Natural killer cell (primary cell): ENCODE data around the gene DUSP9. TPM values are rescaled to one million over a fixed set of nuclear protein-coding genes. Genes with fewer than 3 reads are reported as not detected.

Experiments used
- ATAC-seq, 3 donors: fragments of 150-1000 bp in 2 of 3; fragments of 200-7000 bp in 1 of 3; cut with Tn5 transposase; 1 replicate in 1 of 3; 2 replicates in 2 of 3; pipeline ENCODE4 v1.10.0; 2021; ENCODE audit warnings: mild to moderate bottlenecking in 2 of 3, moderate library complexity in 2 of 3
- DNase-seq, 2 donors: peaks; one replicate each; pipeline versions ENCODE4 v3.0.0 to v3.0.0-alpha.2; 2013 to 2021; ENCODE audit warnings: mixed read lengths in 1 of 2
- H3K27ac ChIP-seq: one replicate; pipeline ENCODE4 v1.5.1; 2013; ENCODE audit warnings: mild to moderate bottlenecking, low read length
- H3K27me3 ChIP-seq: one replicate; pipeline ENCODE4 v1.6.1; 2013; ENCODE audit warnings: low read length; ENCODE audit not compliant: control insufficient read depth, insufficient read depth
- H3K36me3 ChIP-seq: one replicate; pipeline ENCODE4 v1.6.1; 2013; ENCODE audit warnings: low read length; ENCODE audit not compliant: control insufficient read depth, insufficient read depth
- H3K4me1 ChIP-seq: one replicate; pipeline ENCODE4 v1.6.1; 2013; ENCODE audit warnings: low read length; ENCODE audit not compliant: control insufficient read depth, insufficient read depth
- H3K4me3 ChIP-seq: one replicate; pipeline ENCODE4 v1.5.1; 2013; ENCODE audit warnings: low read length
- H3K9me3 ChIP-seq: one replicate; pipeline ENCODE4 v1.6.1; 2013; ENCODE audit warnings: low read length; ENCODE audit not compliant: control insufficient read depth, insufficient read depth
- H3K27ac Mint-ChIP-seq, 2 donors: one replicate each; pipeline ENCODE4 v1.8.0; 2022; ENCODE audit warnings: mild to moderate bottlenecking in 2 of 2, mixed read lengths in 2 of 2, moderate library complexity in 1 of 2
- H3K27me3 Mint-ChIP-seq, 2 donors: one replicate each; pipeline ENCODE4 v1.8.0; 2022; ENCODE audit warnings: low read depth in 2 of 2, mixed read lengths in 2 of 2
- H3K36me3 Mint-ChIP-seq: one replicate; pipeline ENCODE4 v1.8.0; 2022; ENCODE audit warnings: mixed read lengths
- H3K4me1 Mint-ChIP-seq, 2 donors: one replicate each; pipeline ENCODE4 v1.8.0; 2022; ENCODE audit warnings: mixed read lengths in 2 of 2
- H3K4me3 Mint-ChIP-seq: one replicate; pipeline ENCODE4 v1.8.0; 2022; ENCODE audit warnings: mild to moderate bottlenecking, moderate library complexity, mixed read lengths
- H3K9me3 Mint-ChIP-seq, 2 donors: one replicate each; pipeline ENCODE4 v1.8.0; 2022; ENCODE audit warnings: mixed read lengths in 2 of 2
- CTCF ChIP-seq: fragments of 200-600 bp; IDR thresholded peaks from one replicate; pipeline ENCODE4 v1.8.0; 2022; ENCODE audit warnings: antibody characterized with exemption
- WGBS: methylation state at CpG from one replicate; pipeline ENCODE4 v1.1.7; 2013; ENCODE audit warnings: missing lambda C conversion rate; ENCODE audit not compliant: insufficient coverage; 5-methylcytosine and 5-hydroxymethylcytosine counted together
- intact Hi-C: fragments of 100-400 bp; cut with micrococcal nuclease; formaldehyde crosslinking; loops from one replicate; pipeline ENCODE4 v1.14.2; 2022
- total RNA-seq, 4 donors: library from RNA; stranded (reverse); fragments of 120-200 nt in 1 of 4; gene quantifications; one replicate each; pipeline versions ENCODE4 v1.2.3 to v1.2.4, GENCODE V29; 2013 to 2022

Gene DUSP9
- total RNA-seq, 3 donors from 2014 or later (not counting 1 experiment from before 2014, with no cell fraction given) = not detected

DNA sequence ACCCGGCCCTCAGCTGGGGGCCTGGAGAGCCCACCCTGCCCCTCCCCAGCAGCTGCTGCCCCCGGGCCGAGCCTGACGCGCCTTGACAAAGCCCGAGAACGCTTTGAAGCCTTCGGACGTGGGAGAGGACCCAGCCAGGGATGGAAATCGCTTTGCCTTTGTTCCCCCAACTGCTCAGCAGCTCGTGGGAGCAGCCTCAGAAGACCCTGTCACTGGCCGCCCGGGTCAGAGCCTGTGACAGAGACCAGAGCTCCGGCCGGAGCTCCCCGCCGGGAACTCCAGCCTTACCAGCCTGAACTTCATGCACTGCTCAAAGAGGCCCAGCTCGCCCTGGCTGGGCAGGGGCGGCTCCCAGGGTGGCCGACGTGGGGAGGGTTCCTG is 38.1 kb downstream of the DUSP9 start:
- Histone ChIP-seq H3K27me3 (no peaks in the 10 kb centered on the region), H3K27ac (no peak overlapping the region), H3K36me3 (no peaks in the 10 kb centered on the region), H3K4me3 (no peak overlapping the region), H3K4me1 (peaks cover 7% of the 10 kb centered on the region), H3K9me3 (no peaks in the 10 kb centered on the region)
- TF ChIP-seq CTCF = no peak
- intact Hi-C loops = no loop called here
- ATAC-seq (no peak), DNase-seq (no peak)
- peaks cover 4 to 8% of the 10 kb centered on the region in 2 donors for H3K27me3 Mint-ChIP-seq
- WGBS = 57% methylated on average over 21 of the region's 21 CpGs
- H3K9me3 Mint-ChIP-seq = no peaks in the 10 kb centered on the region
- no peaks in the 10 kb centered on the region for H3K36me3 Mint-ChIP-seq
- H3K4me1 Mint-ChIP-seq = no peaks in the 10 kb centered on the region
- no peak overlapping the region for H3K27ac Mint-ChIP-seq
- H3K4me3 Mint-ChIP-seq = no peak overlapping the region

DNA sequence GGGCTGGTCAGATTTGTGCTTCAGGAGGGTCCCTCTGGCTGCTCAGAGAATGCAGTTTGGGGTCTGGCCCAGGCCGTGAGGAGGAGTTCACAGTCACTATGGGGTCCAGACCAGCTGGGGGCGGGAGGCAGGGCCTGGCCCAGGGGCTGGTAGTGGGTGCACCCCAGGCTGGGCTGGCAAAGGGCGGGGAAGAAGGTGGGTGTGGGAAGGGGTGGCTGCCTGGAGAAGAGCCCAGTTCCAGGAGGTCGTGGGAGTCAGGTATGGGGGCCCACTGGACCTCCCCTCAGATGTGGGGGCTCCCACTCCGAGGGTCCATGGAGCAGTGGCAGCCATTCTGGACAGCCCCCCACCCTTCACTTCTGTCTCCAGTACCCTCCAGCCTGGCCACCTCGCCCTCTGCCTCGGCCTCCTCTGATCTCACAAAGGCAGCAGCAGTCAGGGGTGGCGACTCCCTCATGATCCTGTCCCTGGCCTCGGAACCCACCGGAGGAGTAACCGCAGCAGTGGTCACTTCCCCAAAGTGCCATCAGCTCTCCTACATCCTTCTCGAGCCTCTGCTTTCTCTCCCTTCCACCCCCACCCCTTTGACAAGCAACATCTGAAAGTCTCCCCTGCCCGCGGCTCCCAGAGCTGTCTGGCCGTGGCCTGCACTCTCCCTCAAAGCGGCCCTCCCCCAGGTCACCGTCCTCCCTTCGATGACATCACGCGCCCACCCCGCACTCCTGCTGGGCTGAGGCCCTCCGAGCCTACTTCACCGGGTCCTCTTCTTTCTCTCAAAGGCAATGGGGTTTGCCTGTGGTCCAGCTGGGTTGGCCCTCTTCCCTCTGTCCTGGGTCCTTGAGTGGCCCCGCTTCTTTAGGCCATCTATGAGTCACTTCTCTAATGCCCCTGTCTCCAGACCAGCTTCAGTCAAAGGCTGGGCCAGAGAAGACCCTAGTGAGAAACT is 39.0 kb downstream of the DUSP9 start:
- intact Hi-C loops = no loop called here
- ATAC-seq (no peak), DNase-seq (no peak)
- no peaks in the 10 kb centered on the region for H3K36me3 Mint-ChIP-seq
- Histone ChIP-seq H3K27ac (no peak overlapping the region), H3K4me3 (no peak overlapping the region), H3K4me1 (peaks cover 7% of the 10 kb centered on the region), H3K9me3 (no peaks in the 10 kb centered on the region), H3K27me3 (no peaks in the 10 kb centered on the region), H3K36me3 (no peaks in the 10 kb centered on the region)
- no peaks in the 10 kb centered on the region for H3K4me1 Mint-ChIP-seq
- no peaks in the 10 kb centered on the region for H3K9me3 Mint-ChIP-seq
- H3K27me3 Mint-ChIP-seq = peaks cover 0 to 11% of the 10 kb centered on the region in 2 donors
- H3K4me3 Mint-ChIP-seq = no peak overlapping the region
- 71% methylated on average over 24 of the region's 24 CpGs for WGBS
- H3K27ac Mint-ChIP-seq = no peak overlapping the region
- TF ChIP-seq CTCF = no peak

- H3K4me3 Mint-ChIP-seq = peak overlapping the region; percentile 17
- no peaks in the 10 kb centered on the region for H3K27me3 ChIP-seq
- H3K36me3 ChIP-seq = no peaks in the 10 kb centered on the region
- H3K9me3 Mint-ChIP-seq = no peaks in the 10 kb centered on the region
- no peak overlapping the region for H3K27ac ChIP-seq
- H3K4me3 ChIP-seq = no peak overlapping the region
- H3K4me1 Mint-ChIP-seq = no peaks in the 10 kb centered on the region
- H3K4me1 ChIP-seq = peaks cover 7% of the 10 kb centered on the region
- H3K27ac Mint-ChIP-seq = no peak overlapping the region
- no peaks in the 10 kb centered on the region for H3K9me3 ChIP-seq
- H3K36me3 Mint-ChIP-seq = no peaks in the 10 kb centered on the region
- no peak for ATAC-seq
- WGBS = 68% methylated on average over 8 of the region's 9 CpGs
- intact Hi-C loops = no loop called here
- no peak for DNase-seq
- no peak for TF ChIP-seq CTCF
- H3K27me3 Mint-ChIP-seq = peaks cover 0 to 11% of the 10 kb centered on the region in 2 donors
Measured at GRCh38 chrX:153686711-153687110, 39.7 kb downstream of the DUSP9 start.
